Mesenchymal stem cell (in vitro differentiated cells and primary cell): ENCODE results near the gene GBGT1.

ENCODE experiments used
- DNase-seq: peaks from one replicate; pipeline ENCODE4 v3.0.0-alpha.2; 2013
- H2AFZ ChIP-seq: one replicate; pipeline ENCODE4 v1.6.1; 2013; ENCODE audit warnings: low read depth, mild to moderate bottlenecking, control low read depth, inconsistent platforms, low read length, moderate library complexity
- H2AK5ac ChIP-seq: 2 replicates; pipeline ENCODE4 v1.6.1; 2013; ENCODE audit warnings: low read length, moderate library complexity, mild to moderate bottlenecking, inconsistent platforms; ENCODE audit not compliant: severe bottlenecking
- H2BK120ac ChIP-seq: one replicate; pipeline ENCODE4 v1.6.1; 2013; ENCODE audit warnings: low read depth, mild to moderate bottlenecking, inconsistent platforms, low read length, moderate library complexity
- H2BK12ac ChIP-seq, 2 experiments: one replicate each; pipeline ENCODE4 v1.6.1; 2013; ENCODE audit warnings: inconsistent platforms in 2 of 2, low read length in 2 of 2, mild to moderate bottlenecking in 2 of 2, moderate library complexity in 2 of 2, control low read depth in 1 of 2
- H2BK15ac ChIP-seq: one replicate; pipeline ENCODE4 v1.6.1; 2013; ENCODE audit warnings: mild to moderate bottlenecking, low read depth, inconsistent platforms; ENCODE audit not compliant: poor library complexity, severe bottlenecking
- H2BK5ac ChIP-seq: 2 replicates; pipeline ENCODE4 v1.6.1; 2013; ENCODE audit warnings: low read depth, mild to moderate bottlenecking, low read length, control low read depth, inconsistent platforms; ENCODE audit not compliant: poor library complexity, severe bottlenecking
- H3K14ac ChIP-seq, 2 experiments: one replicate each; pipeline ENCODE4 v1.6.1; 2013; ENCODE audit warnings: inconsistent platforms in 2 of 2, low read length in 2 of 2, control low read depth in 1 of 2, mild to moderate bottlenecking in 1 of 2, moderate library complexity in 1 of 2
- H3K18ac ChIP-seq, 2 experiments: one replicate each; pipeline ENCODE4 v1.6.1; 2013; ENCODE audit warnings: inconsistent platforms in 2 of 2, low read length in 2 of 2, control low read depth in 1 of 2, low read depth in 1 of 2, mild to moderate bottlenecking in 1 of 2
- H3K23ac ChIP-seq, 2 experiments: one replicate each; pipeline ENCODE4 v1.6.1; 2013; ENCODE audit warnings: inconsistent platforms in 2 of 2, low read length in 2 of 2, mild to moderate bottlenecking in 2 of 2, moderate library complexity in 2 of 2, control low read depth in 1 of 2
- H3K27ac ChIP-seq: 2 replicates; pipeline ENCODE4 v1.5.1; 2013; ENCODE audit warnings: mild to moderate bottlenecking, moderate library complexity, low read length, control low read depth, inconsistent platforms; ENCODE audit not compliant: poor library complexity, severe bottlenecking
- H3K27me3 ChIP-seq, 2 experiments: 2 replicates each; pipeline versions ENCODE4 v1.6.1 to v1.7.0; 2013; ENCODE audit warnings: low read length in 2 of 2, mild to moderate bottlenecking in 2 of 2, moderate library complexity in 2 of 2, control low read depth in 1 of 2, inconsistent platforms in 1 of 2; ENCODE audit not compliant: control insufficient read depth in 1 of 2, insufficient read depth in 1 of 2
- H3K36me3 ChIP-seq, 2 experiments: 2 replicates each; pipeline versions ENCODE4 v1.6.1 to v1.7.0; 2013; ENCODE audit warnings: low read length in 2 of 2, control low read depth in 1 of 2, inconsistent platforms in 1 of 2, low read depth in 1 of 2, mild to moderate bottlenecking in 1 of 2; ENCODE audit not compliant: insufficient read depth in 2 of 2, control insufficient read depth in 1 of 2
- H3K4ac ChIP-seq, 2 experiments: one replicate each; pipeline ENCODE4 v1.6.1; 2013; ENCODE audit warnings: inconsistent platforms in 2 of 2, low read length in 2 of 2, mild to moderate bottlenecking in 2 of 2, moderate library complexity in 2 of 2, control low read depth in 1 of 2, low read depth in 1 of 2
- H3K4me1 ChIP-seq: 2 replicates; pipeline ENCODE4 v1.6.1; 2013; ENCODE audit warnings: low read depth, low read length, control low read depth; ENCODE audit not compliant: control insufficient read depth, insufficient read depth
- H3K4me2 ChIP-seq: 2 replicates; pipeline ENCODE4 v1.6.1; 2013; ENCODE audit warnings: low read length, mild to moderate bottlenecking, inconsistent platforms; ENCODE audit not compliant: poor library complexity, severe bottlenecking
- H3K4me3 ChIP-seq, 2 experiments: 2 replicates each; pipeline versions ENCODE4 v1.5.1 to v1.7.0; 2013; ENCODE audit warnings: low read length in 2 of 2, mild to moderate bottlenecking in 2 of 2, control low read depth in 1 of 2, low read depth in 1 of 2; ENCODE audit not compliant: insufficient read depth in 1 of 2
- H3K79me1 ChIP-seq: replicated peaks from 2 replicates; pipeline ENCODE4 v1.6.1; 2013; ENCODE audit warnings: mild to moderate bottlenecking, control low read depth, low read length, inconsistent platforms; ENCODE audit not compliant: poor library complexity, severe bottlenecking
- H3K9ac ChIP-seq: 2 replicates; pipeline ENCODE4 v1.7.0; 2013; ENCODE audit warnings: mild to moderate bottlenecking, low read length, moderate library complexity
- H3K9me3 ChIP-seq: 2 replicates; pipeline ENCODE4 v1.7.0; 2013; ENCODE audit warnings: mild to moderate bottlenecking, low read length; ENCODE audit not compliant: control insufficient read depth
- H4K8ac ChIP-seq: one replicate; pipeline ENCODE4 v1.6.1; 2013; ENCODE audit warnings: inconsistent platforms, mild to moderate bottlenecking, low read length, moderate library complexity
- H4K91ac ChIP-seq: one replicate; pipeline ENCODE4 v1.6.1; 2013; ENCODE audit warnings: mild to moderate bottlenecking, low read length, inconsistent platforms
- WGBS: methylation state at CpG from one replicate; pipeline ENCODE4 v1.1.7; 2013; ENCODE audit warnings: mixed read lengths; 5-methylcytosine and 5-hydroxymethylcytosine counted together

The GBGT1 gene

DNA sequence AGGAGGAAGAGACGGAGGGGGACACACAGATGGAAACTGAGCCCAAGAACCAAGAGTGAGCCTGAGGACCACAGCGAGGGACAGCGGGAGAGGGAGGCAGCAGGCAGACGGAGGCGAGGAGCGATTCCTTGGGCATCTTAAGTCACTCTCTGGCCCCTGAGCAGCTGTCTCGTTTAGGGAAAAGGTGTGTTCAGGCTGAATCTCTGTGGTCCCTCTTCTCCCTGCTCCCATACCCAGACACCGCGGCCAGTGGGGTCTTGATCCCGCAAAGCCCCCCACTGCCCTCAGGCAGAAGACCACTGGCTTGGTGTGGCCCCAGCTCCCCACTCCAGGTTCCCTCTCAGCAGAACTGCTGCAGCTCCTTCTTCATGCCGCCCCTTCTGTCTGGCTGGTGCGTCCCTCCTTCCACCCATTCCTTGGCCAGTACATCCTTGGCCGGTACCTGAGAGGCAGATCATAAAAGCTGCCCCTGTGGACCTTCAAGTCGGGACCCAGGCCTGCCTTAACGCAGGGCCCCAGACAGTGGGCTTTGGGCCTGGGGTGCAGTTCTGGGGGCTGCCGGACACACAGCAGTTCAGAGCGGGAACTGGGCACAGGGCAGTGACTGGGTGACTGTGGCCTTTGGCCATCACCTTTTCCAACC, 36.9 kb downstream of the GBGT1 start:
- 95% methylated on average over 17 of the region's 17 CpGs for WGBS
- Histone ChIP-seq H2BK12ac (peak overlapping the region in 1 of 2 experiments; percentile 67), H3K4me1 (peaks cover 41% of the 10 kb centered on the region)

DNA sequence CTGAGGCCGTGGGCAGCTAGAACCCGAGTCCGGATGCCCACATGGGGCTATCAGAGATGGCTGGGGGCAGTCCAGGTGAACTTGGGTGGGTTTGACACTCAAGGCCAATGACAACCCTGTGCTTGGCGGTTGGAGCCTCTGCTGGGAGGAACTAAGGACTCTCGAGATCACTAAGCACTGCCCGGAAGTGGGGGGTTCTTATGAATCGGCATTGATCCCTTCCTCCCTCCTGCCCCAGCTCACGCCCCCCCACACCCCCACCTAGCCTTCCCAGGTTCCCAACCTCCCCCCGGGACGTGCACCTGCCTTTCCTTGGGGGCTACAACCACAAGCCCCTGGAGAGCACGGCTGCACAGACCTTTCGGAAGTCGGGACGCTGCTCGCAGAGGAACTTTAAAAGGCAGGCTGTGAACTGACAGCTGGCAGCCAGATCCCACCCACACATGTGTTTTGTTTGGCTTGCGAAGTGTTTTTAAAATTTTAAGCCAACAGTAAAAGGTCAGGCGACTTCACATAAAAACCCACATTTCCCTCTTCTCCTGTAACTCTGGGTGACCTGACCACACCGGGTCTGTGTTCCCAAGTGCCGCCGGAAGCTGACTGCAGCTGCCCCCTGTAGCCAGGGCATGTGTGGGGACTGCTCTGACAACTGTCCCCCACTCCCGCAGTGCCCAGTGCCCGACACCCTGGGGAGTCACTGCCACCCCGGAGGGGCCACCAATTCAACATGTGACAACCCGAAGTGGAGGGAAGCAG, 37.6 kb downstream of the GBGT1 start:
- 77% methylated on average over 24 of the region's 24 CpGs for WGBS
- Histone ChIP-seq H2BK5ac (peak overlapping the region; percentile 14), H2BK12ac (peak overlapping the region in 1 of 2 experiments; percentile 58), H3K4me3 (peak overlapping the region in 1 of 2 experiments; percentile 46), H2BK15ac (peak overlapping the region; percentile 32), H3K4ac (no peak overlapping the region), H2BK120ac (no peak overlapping the region), H3K27ac (no peak overlapping the region), H3K27me3 (no peaks in the 10 kb centered on the region), H4K8ac (no peak overlapping the region), H2AK5ac (no peak overlapping the region), H3K23ac (peak overlapping the region in 1 of 2 experiments; percentile 91), H2AFZ (no peak overlapping the region), H3K4me1 (peaks cover 42% of the 10 kb centered on the region), H3K14ac (peak overlapping the region in 1 of 2 experiments; percentile 41), H3K9ac (peak overlapping the region; percentile 62), H3K79me1 (peaks cover 45% of the 10 kb centered on the region), H3K36me3 (peaks cover 0 to 31% of the 10 kb centered on the region in 2 experiments), H4K91ac (no peak overlapping the region), H3K4me2 (peak overlapping the region; percentile 65), H3K18ac (peak overlapping the region in 1 of 2 experiments; percentile 5), H3K9me3 (no peaks in the 10 kb centered on the region)
- no peak for DNase-seq

More for the DNA sequence above, 36.9 kb downstream of the GBGT1 start:
- Histone ChIP-seq H3K4me2 (peak overlapping the region; percentile 65), H3K9ac (peak overlapping the region; percentile 62), H3K23ac (peak overlapping the region in 1 of 2 experiments; percentile 53), H2BK5ac (no peak overlapping the region), H3K36me3 (peaks cover 0 to 35% of the 10 kb centered on the region in 2 experiments), H3K4me3 (peak overlapping the region in 1 of 2 experiments; percentile 46), H3K27ac (no peak overlapping the region), H2AFZ (no peak overlapping the region), H3K27me3 (no peaks in the 10 kb centered on the region), H2AK5ac (peak overlapping the region; percentile 54), H3K79me1 (peaks cover 51% of the 10 kb centered on the region), H2BK120ac (peak overlapping the region; percentile 27), H3K4ac (no peak overlapping the region), H3K18ac (peak overlapping the region in 1 of 2 experiments; percentile 32), H4K91ac (peak overlapping the region; percentile 40), H3K14ac (peak overlapping the region in 1 of 2 experiments; percentile 41), H2BK15ac (no peak overlapping the region), H4K8ac (no peak overlapping the region), H3K9me3 (no peaks in the 10 kb centered on the region)
- DNase-seq: no peak

DNA sequence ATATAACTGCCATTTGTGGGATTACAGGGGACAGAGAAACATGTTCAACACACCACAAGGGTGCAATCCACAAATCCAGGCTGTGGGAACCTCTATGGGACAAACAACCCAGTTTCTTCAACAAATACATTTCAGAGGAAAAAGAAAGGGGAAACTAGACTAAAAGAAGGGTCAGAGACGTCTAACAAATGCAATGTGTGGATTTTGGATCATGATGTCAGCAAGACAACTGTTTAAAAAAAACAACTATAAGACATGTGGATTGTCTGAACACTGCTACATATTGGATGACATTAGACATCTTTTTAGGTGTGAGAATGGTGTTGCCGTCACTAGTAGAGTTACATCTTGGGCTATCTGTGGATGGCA, 38.8 kb downstream of the GBGT1 start:
- H4K91ac ChIP-seq: no peak overlapping the region
- H3K36me3 ChIP-seq: peaks cover 0 to 31% of the 10 kb centered on the region in 2 experiments
- no peak overlapping the region for H3K9ac ChIP-seq
- WGBS: 93% methylated on average over 1 of the region's 2 CpGs
- H3K27ac ChIP-seq: no peak overlapping the region
- peak overlapping the region in 1 of 2 experiments; percentile 76 for H2BK12ac ChIP-seq
- no peak overlapping the region for H2AK5ac ChIP-seq
- no peak overlapping the region for H3K4ac ChIP-seq
- no peak overlapping the region for H2BK120ac ChIP-seq
- H3K4me1 ChIP-seq: peaks cover 45% of the 10 kb centered on the region
- no peak overlapping the region for H2AFZ ChIP-seq
- H3K9me3 ChIP-seq: no peaks in the 10 kb centered on the region
- H3K27me3 ChIP-seq: no peaks in the 10 kb centered on the region
- no peak overlapping the region for H2BK15ac ChIP-seq
- no peak overlapping the region for H2BK5ac ChIP-seq
- no peak overlapping the region for H3K23ac ChIP-seq
- H3K4me2 ChIP-seq: no peak overlapping the region
- H3K14ac ChIP-seq: no peak overlapping the region
- no peak overlapping the region for H3K4me3 ChIP-seq
- H3K79me1 ChIP-seq: peaks cover 43% of the 10 kb centered on the region
- H3K18ac ChIP-seq: no peak overlapping the region
- no peak overlapping the region for H4K8ac ChIP-seq
- no peak for DNase-seq
